ENCODE measurements around the gene CDCA5.

Gene CDCA5

GRCh38 chr11:65109231-65110198, 25.7 kb upstream of the CDCA5 start:
- no peak overlapping the region for H3K4me3 ChIP-seq (ENCODE audit: low read depth, low read length)
- in situ Hi-C loops (cut with HindIII; ENCODE audit: low sequenced_read_pairs), result no loop called here
- no peak for TF ChIP-seq CTCF (IDR thresholded peaks at IDR 0.05; ENCODE audit: low read depth, low read length, missing control alignments)
- no peak for DNase-seq (ENCODE audit: low read depth)

- no peak overlapping the region for H3K4me3 ChIP-seq (ENCODE audit: low read depth, low read length)
- DNase-seq (ENCODE audit: low read depth), result no peak
- TF ChIP-seq CTCF (IDR thresholded peaks at IDR 0.05; ENCODE audit: low read depth, low read length, missing control alignments), result no peak
- in situ Hi-C loops (cut with HindIII; ENCODE audit: low sequenced_read_pairs), result no loop called here
These were observed 24.8 kb upstream of the CDCA5 start for GRCh38 chr11:65108469-65109123.

GRCh38 chr11:65107751-65108468, 24.1 kb upstream of the CDCA5 start:
- H3K4me3 ChIP-seq (ENCODE audit: low read depth, low read length), result no peak overlapping the region
- no peak for TF ChIP-seq CTCF (IDR thresholded peaks at IDR 0.05; ENCODE audit: low read depth, low read length, missing control alignments)
- in situ Hi-C loops (cut with HindIII; ENCODE audit: low sequenced_read_pairs), result no loop called here
- DNase-seq (ENCODE audit: low read depth), result no peak

- TF ChIP-seq CTCF (IDR thresholded peaks at IDR 0.05; ENCODE audit: low read depth, low read length, missing control alignments), result no peak
These were observed 23.2 kb upstream of the CDCA5 start for GRCh38 chr11:65107078-65107477.

GRCh38 chr11:65104628-65105027, 20.8 kb upstream of the CDCA5 start:
- no peak for TF ChIP-seq CTCF (IDR thresholded peaks at IDR 0.05; ENCODE audit: low read depth, low read length, missing control alignments)
- H3K4me3 ChIP-seq (ENCODE audit: low read depth, low read length), result no peak overlapping the region
- DNase-seq (ENCODE audit: low read depth), result no peak
- in situ Hi-C loops (cut with HindIII; ENCODE audit: low sequenced_read_pairs), result no loop called here

More at GRCh38 chr11:65107078-65107477, 23.2 kb upstream of the CDCA5 start:
- H3K4me3 ChIP-seq (ENCODE audit: low read depth, low read length), result no peak overlapping the region
- DNase-seq (ENCODE audit: low read depth), result no peak
- in situ Hi-C loops (cut with HindIII; ENCODE audit: low sequenced_read_pairs), result no loop called here

- in situ Hi-C loops (cut with HindIII; ENCODE audit: low sequenced_read_pairs), result no loop called here
- no peak overlapping the region for H3K4me3 ChIP-seq (ENCODE audit: low read depth, low read length)
- no peak for DNase-seq (ENCODE audit: low read depth)
- no peak for TF ChIP-seq CTCF (IDR thresholded peaks at IDR 0.05; ENCODE audit: low read depth, low read length, missing control alignments)
These were observed 19.6 kb upstream of the CDCA5 start for GRCh38 chr11:65103476-65103875.

All from astrocyte of the cerebellum (primary cell).